Mucosa of rectum (tissue), 2 donors: ENCODE data around the gene RNU2-1.
"Not testable (repeated sequence)": the region's sequence is repeated elsewhere in the genome, so short reads cannot be mapped to it uniquely, and the experiment has no call there.

Experiments
- H3K27ac ChIP-seq, 2 donors: one replicate each; pipeline ENCODE4 v1.7.0; 2013; ENCODE audit warnings: inconsistent platforms in 2 of 2, low read depth in 2 of 2, low read length in 2 of 2
- H3K27me3 ChIP-seq, 2 donors: one replicate each; pipeline ENCODE4 v1.7.0; 2013; ENCODE audit warnings: low read length in 2 of 2; ENCODE audit not compliant: control insufficient read depth in 2 of 2, insufficient read depth in 2 of 2
- H3K36me3 ChIP-seq, 2 donors: one replicate each; pipeline ENCODE4 v1.7.0; 2013; ENCODE audit warnings: low read length in 2 of 2; ENCODE audit not compliant: control insufficient read depth in 2 of 2, insufficient read depth in 2 of 2
- H3K4me1 ChIP-seq, 2 donors: one replicate each; pipeline ENCODE4 v1.7.0; 2013; ENCODE audit warnings: low read length in 2 of 2, mild to moderate bottlenecking in 1 of 2; ENCODE audit not compliant: control insufficient read depth in 2 of 2, insufficient read depth in 2 of 2
- H3K4me3 ChIP-seq, 2 donors: one replicate each; pipeline ENCODE4 v1.7.0; 2013; ENCODE audit warnings: low read length in 2 of 2
- H3K9ac ChIP-seq, 2 donors: one replicate each; pipeline ENCODE4 v1.7.0; 2013; ENCODE audit warnings: low read length in 2 of 2, low read depth in 1 of 2, mild to moderate bottlenecking in 1 of 2
- H3K9me3 ChIP-seq, 2 donors: one replicate each; pipeline ENCODE4 v1.7.0; 2013; ENCODE audit warnings: low read length in 2 of 2; ENCODE audit not compliant: control insufficient read depth in 2 of 2
- donor health status: healthy.
- donor health status: Normal muscosa, but diverticular disease.

Gene RNU2-1

GRCh38 chr17:43193251-43193650 is 40.5 kb downstream of the RNU2-1 start:
- Histone ChIP-seq H3K4me3 (no peak overlapping the region), H3K27ac (no peak overlapping the region), H3K36me3 (peaks cover 74 to 80% of the 10 kb centered on the region in 2 donors), H3K9ac (no peak overlapping the region), H3K4me1 (no peaks in the 10 kb centered on the region), H3K27me3 (no peaks in the 10 kb centered on the region), H3K9me3 (no peaks in the 10 kb centered on the region)

DNA sequence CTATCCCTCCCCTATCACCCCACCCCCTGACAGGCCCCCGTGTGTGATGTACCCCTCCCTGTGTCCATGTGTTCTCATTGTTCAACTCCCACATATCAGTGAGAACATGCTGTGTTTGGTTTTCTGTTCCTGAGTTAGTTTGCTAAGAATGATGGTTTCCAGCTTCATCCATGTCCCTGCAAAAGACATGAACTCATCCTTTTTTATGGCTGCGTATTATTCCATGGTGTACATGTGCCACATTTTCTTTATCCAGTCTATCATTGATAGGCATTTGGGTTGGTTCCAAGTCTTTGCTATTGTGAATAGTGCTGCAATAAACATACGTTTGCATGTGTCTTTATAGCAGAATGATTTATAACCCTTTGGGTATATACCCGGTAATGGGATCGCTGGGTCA is 47.1 kb downstream of the RNU2-1 start:
- H3K4me1 ChIP-seq, H3K9ac ChIP-seq, H3K4me3 ChIP-seq, H3K9me3 ChIP-seq, H3K27me3 ChIP-seq, H3K27ac ChIP-seq: not testable (repeated sequence)
- peaks cover 41 to 52% of the 10 kb centered on the region in 2 donors for H3K36me3 ChIP-seq

DNA sequence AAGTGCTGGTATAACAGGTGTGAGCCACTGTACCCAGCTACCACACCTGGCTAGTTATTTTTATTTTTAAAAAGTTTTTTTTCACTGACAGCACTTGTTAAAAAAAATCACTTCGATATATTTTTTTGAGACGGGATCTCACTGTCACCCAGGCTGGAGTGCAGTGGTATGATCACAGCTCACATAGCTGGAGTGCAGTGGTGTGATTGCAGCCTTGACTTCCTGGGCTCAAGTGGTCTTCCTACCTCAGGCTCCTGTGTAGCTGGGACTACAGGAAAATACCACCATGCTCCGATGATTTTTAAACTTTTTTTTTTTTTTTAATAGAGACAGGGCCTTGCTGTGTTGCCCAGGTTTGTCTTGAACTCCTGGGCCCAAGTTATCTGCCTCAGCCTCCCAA is 49.9 kb downstream of the RNU2-1 start:
- Histone ChIP-seq H3K4me3 (no peak overlapping the region), H3K27me3 (no peaks in the 10 kb centered on the region), H3K9me3 (no peaks in the 10 kb centered on the region), H3K27ac (no peak overlapping the region), H3K9ac (no peak overlapping the region), H3K4me1 (no peaks in the 10 kb centered on the region), H3K36me3 (peaks cover 35 to 47% of the 10 kb centered on the region in 2 donors)
